ENCODE data around the gene JAK3. TPM values are rescaled to one million over a fixed set of nuclear protein-coding genes. Genes with fewer than 3 reads are reported as not detected.

The JAK3 gene
- total and polyA plus RNA-seq, 2 of the 13 experiments (the other 11 are each of a cell fraction or from before 2014, with no cell fraction given): 3.4 to 18.6 TPM

- TF ChIP-seq, protein P1, sequence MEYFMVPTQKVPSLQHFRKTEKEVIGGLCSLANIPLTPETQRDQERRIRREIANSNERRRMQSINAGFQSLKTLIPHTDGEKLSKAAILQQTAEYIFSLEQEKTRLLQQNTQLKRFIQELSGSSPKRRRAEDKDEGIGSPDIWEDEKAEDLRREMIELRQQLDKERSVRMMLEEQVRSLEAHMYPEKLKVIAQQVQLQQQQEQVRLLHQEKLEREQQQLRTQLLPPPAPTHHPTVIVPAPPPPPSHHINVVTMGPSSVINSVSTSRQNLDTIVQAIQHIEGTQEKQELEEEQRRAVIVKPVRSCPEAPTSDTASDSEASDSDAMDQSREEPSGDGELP (IDR thresholded peaks at IDR 0.05; ENCODE audit: borderline replicate concordance, low read depth): peak; percentile 85; the same call in 1 of the 2 replicates
- TF ChIP-seq HIC2 (CRISPR knock-in tag; IDR thresholded peaks at IDR 0.05; ENCODE audit: low read depth) (no peak), ZNF33A (CRISPR knock-in tag; IDR thresholded peaks at IDR 0.05; ENCODE audit: borderline replicate concordance) (no peak), SNAPC4 (CRISPR knock-in tag; IDR thresholded peaks at IDR 0.05) (no peak), SCMH1 (CRISPR knock-in tag; IDR thresholded peaks at IDR 0.05; ENCODE audit: borderline replicate concordance) (no peak), U2AF1 (optimal IDR thresholded peaks at IDR 0.05; ENCODE audit: low read depth, low read length) (no peak), GZF1 (CRISPR knock-in tag; IDR thresholded peaks at IDR 0.05) (no peak), CTCF (CRISPR knock-in tag; IDR thresholded peaks at IDR 0.05) (peak; percentile 97), HOXA5 (CRISPR knock-in tag; IDR thresholded peaks at IDR 0.05) (0 out of 2 replicates have a peak, but pooled peaks have one; percentile 58), MED13 (CRISPR knock-in tag; IDR thresholded peaks at IDR 0.05) (no peak), FOXO1 (CRISPR knock-in tag; IDR thresholded peaks at IDR 0.05) (peak; percentile 39; the same call in 1 of the 2 replicates), AGO1 (IDR thresholded peaks at IDR 0.05; ENCODE audit: low read depth, low read length, poor library complexity, severe bottlenecking) (no peak)
- TF ChIP-seq, protein P2, sequence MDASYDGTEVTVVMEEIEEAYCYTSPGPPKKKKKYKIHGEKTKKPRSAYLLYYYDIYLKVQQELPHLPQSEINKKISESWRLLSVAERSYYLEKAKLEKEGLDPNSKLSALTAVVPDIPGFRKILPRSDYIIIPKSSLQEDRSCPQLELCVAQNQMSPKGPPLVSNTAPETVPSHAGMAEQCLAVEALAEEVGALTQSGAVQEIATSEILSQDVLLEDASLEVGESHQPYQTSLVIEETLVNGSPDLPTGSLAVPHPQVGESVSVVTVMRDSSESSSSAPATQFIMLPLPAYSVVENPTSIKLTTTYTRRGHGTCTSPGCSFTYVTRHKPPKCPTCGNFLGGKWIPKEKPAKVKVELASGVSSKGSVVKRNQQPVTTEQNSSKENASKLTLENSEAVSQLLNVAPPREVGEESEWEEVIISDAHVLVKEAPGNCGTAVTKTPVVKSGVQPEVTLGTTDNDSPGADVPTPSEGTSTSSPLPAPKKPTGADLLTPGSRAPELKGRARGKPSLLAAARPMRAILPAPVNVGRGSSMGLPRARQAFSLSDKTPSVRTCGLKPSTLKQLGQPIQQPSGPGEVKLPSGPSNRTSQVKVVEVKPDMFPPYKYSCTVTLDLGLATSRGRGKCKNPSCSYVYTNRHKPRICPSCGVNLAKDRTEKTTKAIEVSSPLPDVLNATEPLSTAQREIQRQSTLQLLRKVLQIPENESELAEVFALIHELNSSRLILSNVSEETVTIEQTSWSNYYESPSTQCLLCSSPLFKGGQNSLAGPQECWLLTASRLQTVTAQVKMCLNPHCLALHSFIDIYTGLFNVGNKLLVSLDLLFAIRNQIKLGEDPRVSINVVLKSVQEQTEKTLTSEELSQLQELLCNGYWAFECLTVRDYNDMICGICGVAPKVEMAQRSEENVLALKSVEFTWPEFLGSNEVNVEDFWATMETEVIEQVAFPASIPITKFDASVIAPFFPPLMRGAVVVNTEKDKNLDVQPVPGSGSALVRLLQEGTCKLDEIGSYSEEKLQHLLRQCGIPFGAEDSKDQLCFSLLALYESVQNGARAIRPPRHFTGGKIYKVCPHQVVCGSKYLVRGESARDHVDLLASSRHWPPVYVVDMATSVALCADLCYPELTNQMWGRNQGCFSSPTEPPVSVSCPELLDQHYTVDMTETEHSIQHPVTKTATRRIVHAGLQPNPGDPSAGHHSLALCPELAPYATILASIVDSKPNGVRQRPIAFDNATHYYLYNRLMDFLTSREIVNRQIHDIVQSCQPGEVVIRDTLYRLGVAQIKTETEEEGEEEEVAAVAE (CRISPR knock-in tag; IDR thresholded peaks at IDR 0.05; ENCODE audit: borderline replicate concordance): peak; percentile 29; the same call in 1 of the 2 replicates
These were observed 7.7 kb upstream of the JAK3 start (continued) for GRCh38 chr19:17855280-17856152.
